ENCODE data around the gene DISC1.
A peak's percentile ranks its signal among the peaks of the same experiment; 100 is the strongest.
"Not testable (repeated sequence)": the region's sequence is repeated elsewhere in the genome, so short reads cannot be mapped to it uniquely, and the experiment has no call there.

DISC1 gene

DNA sequence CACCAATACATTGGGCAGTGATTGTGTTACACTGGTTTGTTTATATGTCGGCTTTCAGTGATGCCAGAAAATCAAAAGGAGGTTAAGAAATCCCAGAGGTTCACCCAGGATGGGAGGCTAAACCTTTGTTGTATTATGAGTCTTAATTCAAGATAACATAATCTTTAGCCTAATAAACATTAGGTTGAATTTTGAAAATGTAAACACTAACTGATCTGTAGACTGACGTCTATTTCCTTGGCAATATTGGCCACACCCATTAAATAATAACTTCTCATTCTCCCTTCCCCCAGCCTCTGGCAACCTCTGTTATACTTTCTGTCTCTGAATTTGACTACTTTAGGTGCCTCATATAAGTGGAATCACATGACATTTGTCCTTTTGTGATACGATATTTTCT, 238.7 kb downstream of the DISC1 start:
- DNase-seq = no peak

DNA sequence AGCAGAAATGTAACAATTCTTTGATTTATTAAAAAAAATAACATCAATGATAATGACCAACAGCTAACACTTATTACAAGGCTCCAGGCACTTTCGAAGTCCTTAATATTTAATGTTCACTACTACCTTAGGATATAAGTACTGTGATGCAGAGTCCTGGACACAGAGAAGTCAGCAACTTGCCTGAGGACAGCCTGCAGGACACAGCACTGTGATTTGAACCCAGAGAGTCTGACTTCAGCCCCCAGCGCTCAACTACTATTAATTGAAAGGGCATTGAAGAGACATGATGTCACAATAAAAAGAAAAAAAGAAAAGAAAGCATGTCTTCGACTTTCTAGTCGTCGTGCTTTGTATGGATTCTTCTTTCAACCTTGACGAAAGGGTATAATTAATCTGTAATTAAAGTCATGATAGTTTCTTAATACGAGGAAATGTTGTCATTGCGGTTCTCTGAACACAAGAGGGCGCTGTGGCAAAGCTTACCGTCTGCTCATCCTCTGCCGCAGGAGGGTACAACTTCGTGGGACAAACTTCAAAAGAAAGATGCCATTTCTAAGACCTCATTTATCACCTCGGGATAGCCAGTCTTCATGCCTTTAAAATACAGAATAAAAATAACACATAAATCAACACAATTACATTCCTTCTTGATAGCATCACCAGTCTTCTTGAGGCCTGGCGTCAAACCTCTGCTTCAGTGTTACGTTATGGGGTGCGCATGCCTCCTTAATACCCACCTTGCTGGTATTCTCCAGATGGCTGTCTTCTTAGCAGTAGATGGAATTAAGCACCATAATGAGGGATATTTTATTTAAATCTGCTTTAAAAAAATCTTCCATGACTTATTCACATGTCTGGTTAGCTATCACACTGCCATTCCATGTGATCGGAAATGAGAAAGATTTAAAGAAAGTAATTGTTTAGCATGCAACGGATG, 240.1 kb downstream of the DISC1 start:
- peak; percentile 78 for DNase-seq

DNA sequence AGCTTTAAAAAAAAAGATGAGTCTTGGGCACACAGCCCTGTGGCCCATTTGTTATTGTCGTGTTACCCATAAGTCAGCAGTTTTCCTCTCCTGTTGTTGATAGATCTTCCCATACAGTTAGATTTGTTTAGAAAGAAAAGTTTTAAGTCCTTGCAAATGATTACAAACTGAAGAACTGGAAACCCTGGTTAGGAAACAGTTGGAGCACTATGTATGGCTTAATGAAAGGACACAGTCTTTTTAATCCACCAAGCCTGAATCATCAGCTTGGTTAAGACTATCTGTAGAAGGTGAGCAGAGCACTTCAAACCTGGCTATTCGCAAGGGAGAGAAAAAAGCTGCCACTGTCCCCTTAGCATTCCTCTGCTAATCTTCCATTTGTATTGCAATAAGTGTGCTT, 241.0 kb downstream of the DISC1 start:
- DNase-seq = no peak

DNA sequence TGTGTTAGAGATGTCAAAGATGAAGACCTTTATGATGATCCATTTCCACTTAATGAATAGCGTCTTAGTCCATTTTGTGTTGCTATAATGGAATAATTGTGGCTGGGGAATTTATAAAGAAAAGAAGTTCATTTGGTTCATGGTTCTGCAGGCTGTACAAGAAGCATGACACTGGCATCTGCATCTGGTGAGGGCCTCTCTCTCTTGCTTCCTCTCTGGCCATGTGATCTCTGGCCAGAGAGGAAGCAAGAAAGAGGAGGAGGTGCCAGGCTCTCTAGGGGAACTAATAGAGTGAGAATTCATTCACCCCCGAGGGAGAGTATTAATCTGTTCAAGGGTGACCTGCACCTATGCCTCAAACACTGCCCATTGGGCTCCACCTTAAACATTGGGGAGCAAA, 242.8 kb downstream of the DISC1 start:
- DNase-seq = no peak

DNA sequence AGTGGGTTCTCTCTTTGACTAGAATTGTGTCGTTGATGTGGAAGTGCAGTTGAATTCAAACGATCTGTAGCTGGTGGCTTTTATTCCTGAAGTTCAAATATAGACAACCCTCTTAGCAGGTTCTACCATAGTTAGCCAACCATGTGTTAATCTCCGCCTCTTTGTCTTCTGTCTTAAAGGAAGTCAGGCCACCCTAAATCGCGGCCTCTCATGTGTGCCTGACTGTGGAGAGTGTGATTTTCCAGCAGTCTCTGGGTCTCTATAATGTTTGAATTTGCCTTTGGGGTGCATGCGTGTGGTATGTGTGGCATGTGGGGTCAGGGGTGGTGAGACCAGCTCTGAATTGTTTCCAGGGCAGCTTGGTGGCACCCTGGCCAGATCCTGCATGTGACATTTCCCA, 244.9 kb downstream of the DISC1 start:
- DNase-seq = no peak

DNA sequence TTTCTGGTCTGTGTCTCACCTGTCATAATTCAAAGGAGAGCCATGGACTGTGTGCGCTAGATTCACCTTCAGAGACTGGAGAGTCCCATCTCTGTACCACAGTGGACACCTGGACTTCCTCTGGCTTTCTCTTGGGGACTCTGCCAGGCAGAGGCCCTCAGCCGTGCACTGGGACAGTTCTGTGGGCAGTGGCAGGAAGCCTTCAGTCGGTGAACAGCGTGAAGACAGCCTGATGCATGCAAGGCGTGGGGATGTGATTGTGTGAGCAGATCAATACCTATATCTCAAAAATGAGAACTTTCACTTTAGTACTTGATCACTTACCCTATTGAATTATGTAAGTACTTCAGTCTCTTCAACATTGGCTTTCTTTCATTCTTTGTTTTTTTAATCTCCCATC, 245.3 kb downstream of the DISC1 start:
- DNase-seq = no peak

DNA sequence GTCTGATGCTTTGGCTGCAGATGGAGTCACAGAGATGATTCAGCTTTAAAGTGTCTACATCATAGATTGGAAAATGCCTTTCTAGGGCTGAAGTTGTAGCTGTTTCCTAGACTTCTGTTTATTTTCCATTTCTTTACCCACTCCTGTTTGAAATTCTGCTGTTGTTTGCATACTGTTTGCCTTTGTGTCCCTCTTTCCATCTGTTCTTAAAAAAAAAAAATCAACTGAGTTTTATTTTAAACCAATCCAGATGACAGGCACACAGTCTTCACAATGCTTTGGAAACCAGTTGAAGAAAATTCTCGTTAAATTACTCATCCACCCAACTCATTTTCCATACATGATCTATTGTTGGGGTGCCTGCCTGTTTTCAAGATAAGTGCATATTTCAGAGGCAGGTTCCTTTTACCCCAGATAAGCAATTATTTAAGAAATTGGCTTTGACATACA, 245.9 kb downstream of the DISC1 start:
- no peak for DNase-seq

DNA sequence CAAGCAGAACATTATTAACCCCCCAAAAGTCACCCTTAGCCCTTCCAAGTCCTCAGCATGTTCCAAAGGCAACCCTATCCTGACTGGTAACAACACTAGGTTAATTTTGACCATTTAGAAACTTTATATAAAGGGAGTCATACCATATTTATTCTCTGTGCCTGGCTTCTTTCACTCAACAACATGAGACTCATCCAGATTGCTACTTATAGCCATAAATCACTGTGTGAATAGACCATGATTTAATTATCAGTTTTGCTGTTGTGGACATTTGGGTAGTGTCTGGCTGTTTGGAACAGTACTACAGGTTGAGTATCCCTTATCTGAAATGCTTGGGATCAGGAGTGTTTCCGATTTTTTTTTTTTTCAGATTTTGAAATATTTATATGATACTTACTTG, 252.1 kb downstream of the DISC1 start:
- DNase-seq = no peak

DNA sequence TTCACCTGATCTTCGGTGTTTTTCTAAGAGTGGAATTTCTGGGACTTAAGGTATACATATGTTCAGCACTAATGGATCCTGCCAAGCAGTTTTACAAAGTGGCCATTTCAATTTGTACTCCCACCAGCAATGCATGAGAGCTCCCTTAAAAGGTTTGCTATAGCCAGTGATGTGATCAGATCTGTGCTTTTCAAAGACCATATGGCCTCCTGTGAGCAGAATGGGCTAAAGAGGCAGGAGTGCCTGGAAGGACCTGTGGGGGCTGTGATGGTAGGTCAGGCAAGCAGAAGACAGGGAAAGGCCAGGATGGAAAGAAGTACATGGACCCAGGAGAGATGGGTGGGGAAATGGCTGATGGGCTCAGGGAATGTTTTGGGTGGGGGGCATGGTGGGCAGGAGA, 252.7 kb downstream of the DISC1 start:
- DNase-seq = no peak

DNA sequence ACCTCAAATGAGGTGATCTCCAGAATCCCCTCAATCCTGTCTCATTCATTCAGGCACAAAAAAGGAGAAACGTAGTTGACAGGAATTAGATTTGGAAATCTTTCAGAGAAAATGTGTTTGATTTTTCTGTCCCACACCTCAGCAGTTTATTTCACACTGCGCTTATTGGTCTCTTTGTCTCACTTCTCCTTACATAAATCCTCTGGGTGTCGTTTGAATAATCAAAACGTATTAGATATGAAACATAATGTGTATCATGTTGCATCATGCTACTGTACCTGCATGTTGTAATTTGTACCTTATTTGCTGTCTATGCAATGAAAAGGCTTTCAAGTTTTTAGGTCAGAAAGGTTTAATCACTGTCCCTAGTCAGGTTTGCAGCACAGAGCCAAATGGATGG, 255.7 kb downstream of the DISC1 start:
- no peak for DNase-seq

DNA sequence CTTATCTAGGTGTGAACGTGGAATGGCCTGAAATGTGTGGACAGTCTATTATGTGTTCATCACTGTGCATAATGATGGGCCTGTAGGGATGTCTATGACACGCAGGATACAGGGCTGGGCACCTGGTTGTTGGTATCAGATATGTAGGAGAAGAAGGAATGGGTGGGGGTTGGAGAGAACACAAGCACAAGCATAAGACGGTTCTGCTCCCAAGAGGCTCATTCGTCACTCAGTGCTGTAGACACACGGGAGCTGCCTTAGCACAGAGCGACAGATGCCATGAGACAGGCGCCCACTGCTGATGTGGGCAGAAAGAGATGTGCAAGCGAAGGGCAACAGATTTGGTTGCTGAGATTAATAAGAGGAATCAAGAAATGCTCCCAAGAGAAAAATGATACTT, 256.2 kb downstream of the DISC1 start:
- no peak for DNase-seq

DNA sequence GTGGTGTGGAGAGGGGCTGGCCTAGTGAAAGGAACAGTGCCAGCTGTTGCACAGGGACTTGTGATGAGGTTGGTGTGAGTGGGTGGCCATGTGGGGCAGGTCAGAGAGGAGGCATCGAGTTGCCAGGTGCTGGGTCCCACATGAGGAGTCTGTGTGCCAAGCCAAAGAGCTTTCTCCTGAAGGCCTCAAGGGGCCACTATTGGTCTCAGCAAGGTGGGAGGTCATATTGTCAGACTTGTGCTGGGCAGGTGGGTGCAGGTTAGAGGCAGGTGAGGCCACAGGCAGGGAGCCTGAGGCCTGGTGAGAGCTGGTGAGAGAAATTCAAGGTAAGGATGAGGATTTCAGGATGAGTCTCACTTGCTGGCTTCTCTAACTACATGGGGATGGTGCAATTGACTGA, 256.8 kb downstream of the DISC1 start:
- no peak for DNase-seq

DNA sequence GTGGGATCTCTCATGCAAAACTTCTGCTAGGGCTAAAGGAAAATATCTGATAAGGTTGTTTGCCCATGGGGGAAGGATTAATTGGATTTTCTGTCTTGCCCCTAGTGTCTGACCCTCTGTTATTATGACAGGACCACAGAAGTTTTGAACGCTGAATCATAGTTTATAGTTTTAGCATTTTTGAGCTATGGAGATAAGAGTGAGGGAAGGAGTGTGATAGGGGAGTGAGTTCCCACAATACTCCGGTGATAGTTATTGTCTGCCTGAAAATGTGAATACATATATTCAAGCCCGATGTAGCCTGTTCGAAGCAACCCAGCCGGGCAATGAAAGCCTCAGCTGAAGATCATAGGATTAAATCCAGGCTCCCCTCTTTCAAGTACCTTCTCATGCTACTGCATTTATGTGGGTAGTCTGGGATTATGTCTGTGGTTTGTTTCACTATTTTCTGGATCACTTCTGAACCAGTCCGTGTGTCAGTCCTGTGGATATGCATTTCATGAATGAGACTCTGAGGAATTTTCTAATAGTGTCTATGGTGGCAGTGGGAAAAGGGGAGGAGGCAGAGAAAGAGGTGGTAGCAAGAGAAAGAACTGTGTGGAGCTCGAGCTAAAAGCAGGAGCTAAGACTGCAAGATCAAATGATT, 258.7 kb downstream of the DISC1 start:
- no peak for DNase-seq

DNA sequence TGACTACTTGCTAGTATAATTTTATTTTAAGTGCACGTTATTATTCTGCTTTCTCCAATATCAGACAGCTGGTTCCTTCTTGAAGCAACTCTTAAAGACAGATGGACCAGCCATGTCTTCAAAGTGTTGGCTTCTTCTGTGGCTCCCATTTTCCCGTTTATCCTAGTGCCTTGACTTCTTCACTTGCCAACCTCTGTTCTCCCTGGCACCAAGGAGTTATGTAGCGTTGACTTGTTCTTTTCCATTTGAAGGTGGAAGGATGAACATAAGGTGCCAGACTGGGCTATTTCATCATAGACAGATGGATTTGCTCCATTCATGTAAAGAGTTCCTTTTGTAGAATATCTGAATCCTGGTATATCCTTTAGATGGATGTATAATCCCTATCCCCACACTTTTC, 260.6 kb downstream of the DISC1 start:
- DNase-seq = no peak

DNA sequence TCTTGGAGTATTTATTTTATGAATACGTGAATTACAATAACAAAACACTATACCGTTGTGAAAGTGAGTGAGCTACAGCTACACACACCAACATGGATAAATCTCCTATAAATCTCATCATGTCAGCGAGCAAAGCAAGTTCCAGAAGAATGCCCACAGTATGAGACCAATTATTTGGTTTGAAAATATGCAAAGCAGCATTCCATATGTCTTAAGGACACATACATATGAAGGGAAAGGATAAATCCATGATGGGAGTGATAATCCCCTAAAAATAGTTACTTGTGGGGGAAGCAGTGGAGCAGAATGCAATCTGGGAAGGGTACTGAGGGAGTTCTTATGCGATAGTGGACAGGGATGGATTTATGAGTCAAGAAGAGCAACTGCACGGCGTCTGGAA, 261.3 kb downstream of the DISC1 start:
- DNase-seq = no peak

DNA sequence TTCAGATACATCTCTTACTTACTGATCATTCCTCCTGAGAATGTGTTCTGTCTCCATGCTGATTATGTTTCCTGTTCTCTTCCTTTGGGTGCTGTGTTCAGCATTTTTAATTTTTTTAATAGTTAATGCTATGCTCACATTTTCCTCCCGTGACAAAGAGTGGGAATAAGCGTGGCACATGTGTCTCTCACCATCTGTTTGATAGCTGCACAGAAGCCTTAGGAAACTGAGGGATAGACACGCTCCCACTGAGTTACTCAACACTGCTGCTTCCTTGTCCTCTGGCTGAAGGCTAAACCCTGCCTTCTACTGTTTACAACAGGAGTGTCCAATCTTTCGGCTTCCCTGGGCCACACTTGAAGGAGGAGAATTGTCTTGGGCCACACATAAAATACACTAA, 264.2 kb downstream of the DISC1 start:
- DNase-seq = no peak

DNA sequence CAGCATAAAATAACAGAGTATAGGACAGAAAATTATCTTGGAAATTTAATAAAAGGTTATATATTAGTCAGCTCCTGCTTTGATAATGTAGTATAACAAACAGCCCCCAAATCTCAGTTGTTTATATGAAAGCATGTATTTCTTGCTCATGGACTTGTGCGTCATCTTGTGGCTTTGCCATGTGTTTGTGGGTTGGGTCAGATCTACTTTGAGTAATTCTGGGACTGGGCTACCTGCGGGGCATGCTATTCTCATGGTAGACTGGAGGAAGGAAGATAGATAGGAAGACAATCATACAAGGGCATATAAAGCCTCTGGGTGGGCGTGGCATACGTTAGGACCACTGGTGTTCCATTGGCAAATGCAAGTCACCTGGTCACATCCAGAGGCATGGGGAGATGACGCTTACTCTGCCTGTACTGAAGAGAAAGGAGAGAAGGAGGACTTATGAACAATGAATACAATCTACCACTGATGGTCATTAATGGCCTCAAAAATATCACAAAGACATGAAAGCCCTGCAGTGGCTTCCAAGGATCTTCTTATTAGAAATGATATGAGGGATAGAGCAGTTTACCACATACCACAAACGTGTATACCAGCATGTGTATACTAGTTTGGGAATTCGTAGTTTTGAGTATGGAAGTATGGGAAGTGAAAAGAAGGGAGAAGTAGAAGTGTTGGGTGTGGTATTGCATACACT, 267.0 kb downstream of the DISC1 start:
- no peak for DNase-seq

DNA sequence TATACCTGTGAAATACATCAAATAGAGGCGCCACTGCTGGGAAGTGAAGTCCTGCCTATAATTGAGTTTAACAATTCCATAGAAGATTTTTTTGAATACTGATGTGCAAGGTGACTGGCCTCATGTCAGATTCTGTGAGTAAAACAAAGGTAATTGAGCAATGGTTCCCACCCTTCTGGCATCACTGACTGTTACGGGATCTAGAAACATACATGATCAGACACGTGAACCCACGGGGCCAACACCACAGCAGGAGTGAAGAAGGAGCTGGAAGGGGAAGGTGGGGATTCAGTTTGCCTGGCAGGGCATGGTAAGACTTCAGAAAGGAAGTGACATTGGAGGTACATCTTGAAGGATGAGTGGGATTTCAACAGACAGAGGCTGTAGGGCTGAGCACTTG, 270.2 kb downstream of the DISC1 start:
- DNase-seq = no peak

DNA sequence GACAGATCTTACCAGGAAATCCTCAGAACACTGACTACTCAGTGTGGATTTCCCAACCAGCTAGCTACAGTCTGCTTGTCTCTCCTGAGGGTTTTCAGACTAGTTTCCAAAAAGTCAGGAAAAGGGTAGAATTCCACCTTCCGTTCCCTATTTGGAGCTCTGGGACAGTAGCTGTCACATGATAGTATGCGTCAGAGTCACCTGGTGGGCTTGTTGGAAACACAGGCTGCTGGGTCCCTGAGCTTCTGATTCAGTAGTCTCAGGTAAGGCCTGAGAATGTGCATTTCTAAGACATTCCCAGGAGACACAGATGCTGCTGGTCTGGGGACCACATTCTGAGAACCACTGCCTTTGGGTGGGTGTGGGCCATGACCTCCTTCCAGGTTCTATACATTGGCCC, 272.5 kb downstream of the DISC1 start:
- DNase-seq = no peak

DNA sequence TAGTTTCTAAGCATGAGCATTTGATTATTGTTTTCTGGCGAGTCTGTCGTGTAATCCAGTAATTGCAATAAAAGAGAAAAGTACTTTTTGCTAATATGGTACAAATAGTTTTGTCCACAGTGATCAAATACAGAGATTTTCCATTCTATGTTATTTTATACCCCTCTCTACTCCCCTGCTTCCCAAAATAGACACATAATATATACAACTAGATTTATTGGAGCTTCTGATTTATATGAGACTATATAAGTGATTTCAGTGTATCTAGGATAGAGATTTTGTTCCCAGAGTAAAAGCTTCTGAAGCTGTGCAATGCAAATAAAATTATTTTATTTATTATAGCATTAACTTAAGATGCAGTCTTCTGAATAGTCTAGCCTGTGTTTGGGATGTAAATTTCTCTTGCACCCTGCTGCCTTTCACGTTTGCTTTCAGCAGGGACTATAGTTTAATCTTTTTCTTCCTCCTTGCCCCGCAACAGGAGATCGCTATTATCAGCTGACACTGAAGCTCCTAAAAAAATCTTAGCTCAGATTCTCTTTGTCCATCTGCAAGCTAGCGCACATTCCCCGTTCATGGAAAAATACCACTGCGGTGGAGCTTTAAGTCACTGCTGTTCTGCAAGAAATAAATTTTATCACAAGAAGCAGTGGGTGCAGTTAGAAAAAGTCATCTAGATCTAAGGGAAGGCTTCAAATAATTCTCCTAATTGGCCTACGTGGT, 273.3 kb downstream of the DISC1 start:
- no peak for DNase-seq

DNA sequence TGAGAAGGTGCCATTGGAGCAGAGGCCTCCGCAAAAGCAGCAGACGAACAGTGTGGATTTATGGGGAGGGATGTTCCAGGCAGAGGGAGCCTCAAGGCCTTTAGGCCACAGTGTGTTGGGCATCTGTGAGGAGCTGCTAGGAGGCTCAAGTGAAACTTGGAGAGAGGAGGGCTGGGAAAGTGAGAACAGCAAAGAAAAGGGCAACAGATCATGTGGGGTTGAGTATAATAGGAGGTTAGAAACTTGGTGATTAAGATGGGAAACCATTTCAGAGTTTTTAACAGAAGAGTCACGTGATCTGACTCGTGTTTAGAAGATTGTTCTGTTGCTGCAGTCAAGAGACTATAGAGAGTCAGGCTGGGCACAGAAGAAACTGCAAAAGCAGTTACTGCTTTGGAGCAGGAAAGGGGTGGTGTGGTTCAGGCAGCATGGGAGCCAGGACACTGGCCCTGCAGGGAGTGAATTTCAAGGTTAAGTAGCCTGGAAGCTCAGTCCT, 277.0 kb downstream of the DISC1 start:
- no peak for DNase-seq

DNA sequence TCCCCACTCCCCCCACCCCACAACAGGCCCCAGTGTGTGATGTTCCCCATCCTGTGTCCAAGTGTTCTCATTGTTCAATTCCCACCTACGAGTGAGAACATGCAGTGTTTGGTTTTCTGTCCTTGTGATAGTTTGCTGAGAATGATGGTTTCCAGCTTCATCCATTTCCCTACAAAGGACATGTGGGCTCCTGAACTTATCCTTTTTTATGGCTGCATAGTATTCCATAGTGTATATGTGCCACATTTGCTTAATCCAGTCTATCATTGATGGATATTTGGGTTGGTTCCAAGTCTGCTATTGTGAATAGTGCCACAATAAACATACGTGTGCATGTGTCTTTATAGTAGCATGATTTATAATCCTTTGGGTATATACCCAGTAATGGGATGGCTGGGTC, 280.7 kb downstream of the DISC1 start:
- not testable (repeated sequence) for DNase-seq

DNA sequence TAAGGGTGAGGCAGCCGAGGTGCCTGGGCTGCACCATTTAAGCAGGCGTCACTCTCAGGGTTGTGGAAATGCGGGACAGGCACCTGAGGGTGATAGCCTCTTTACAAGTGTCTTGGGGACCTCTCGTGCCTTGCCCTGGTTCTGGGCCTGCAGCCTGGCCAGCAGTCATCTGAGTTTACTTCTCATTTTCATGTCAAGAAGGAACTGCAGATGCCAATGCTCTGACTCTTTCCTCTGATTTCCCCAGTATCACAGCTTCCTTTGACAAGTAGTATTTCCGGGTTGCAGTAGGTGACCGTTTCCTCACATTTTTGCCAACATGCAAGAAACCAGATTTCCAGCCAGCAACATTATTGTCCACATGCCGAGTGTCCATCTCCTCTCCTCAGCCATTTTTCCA, 286.9 kb downstream of the DISC1 start:
- DNase-seq = no peak
